Astrocyte (in vitro differentiated cells and primary cell): ENCODE results near the gene UQCC3.

ENCODE experiments used
- EZH2 ChIP-seq: IDR thresholded peaks from 2 replicates; pipeline ENCODE4 v1.6.1; 2012; ENCODE audit warnings: mild to moderate bottlenecking, low read length, inconsistent platforms; ENCODE audit not compliant: insufficient read depth
- TF ChIP-seq, protein P1 (sequence below): IDR thresholded peaks from 2 replicates; pipeline ENCODE4 v1.5.1; 2011; ENCODE audit warnings: low read depth, mild to moderate bottlenecking, inconsistent platforms, low read length, moderate library complexity; ENCODE audit not compliant: insufficient read depth

DNA sequence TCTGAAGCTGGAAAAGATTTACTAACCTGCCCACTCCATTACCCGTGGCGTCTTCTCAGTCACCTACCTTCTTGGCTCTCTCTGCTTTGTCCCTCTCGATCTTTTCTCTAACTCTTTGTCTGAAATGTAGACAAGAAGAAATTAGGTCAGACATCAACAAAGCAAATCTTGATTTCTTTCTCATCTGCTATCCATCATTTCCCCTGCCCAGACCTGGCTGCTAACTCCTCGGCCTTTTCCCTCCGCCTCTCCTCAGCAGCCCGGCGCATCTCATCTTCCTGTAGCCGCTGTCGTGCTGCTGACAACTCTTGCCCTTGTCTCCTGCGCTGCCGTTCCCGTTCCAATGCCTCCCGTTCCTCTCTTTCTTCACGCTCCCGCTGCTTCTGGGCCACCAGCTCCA, 6.2 kb downstream of the UQCC3 start:
- TF ChIP-seq, protein P1, sequence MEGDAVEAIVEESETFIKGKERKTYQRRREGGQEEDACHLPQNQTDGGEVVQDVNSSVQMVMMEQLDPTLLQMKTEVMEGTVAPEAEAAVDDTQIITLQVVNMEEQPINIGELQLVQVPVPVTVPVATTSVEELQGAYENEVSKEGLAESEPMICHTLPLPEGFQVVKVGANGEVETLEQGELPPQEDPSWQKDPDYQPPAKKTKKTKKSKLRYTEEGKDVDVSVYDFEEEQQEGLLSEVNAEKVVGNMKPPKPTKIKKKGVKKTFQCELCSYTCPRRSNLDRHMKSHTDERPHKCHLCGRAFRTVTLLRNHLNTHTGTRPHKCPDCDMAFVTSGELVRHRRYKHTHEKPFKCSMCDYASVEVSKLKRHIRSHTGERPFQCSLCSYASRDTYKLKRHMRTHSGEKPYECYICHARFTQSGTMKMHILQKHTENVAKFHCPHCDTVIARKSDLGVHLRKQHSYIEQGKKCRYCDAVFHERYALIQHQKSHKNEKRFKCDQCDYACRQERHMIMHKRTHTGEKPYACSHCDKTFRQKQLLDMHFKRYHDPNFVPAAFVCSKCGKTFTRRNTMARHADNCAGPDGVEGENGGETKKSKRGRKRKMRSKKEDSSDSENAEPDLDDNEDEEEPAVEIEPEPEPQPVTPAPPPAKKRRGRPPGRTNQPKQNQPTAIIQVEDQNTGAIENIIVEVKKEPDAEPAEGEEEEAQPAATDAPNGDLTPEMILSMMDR, result no peak
- no peak for TF ChIP-seq EZH2
